Stimulated activated CD4-positive, alpha-beta T cell treated with anti-CD3 and anti-CD28 coated beads, Interleukin-15, amount 100 ng/mL, for 48 hours (primary cell): ENCODE results near the gene GRK3.

Experiments used
- DNase-seq, 2 donors: peaks; one replicate each; pipeline ENCODE4 v3.0.0-alpha.2; 2020; ENCODE audit warnings: low read depth in 2 of 2

The GRK3 gene

GRCh38 chr22:25759825-25760231 lies 195.4 kb downstream of the GRK3 start:
- no peak for DNase-seq

- no peak for DNase-seq
Measured at GRCh38 chr22:25760294-25760693, 195.8 kb downstream of the GRK3 start.

- no peak for DNase-seq
Measured at GRCh38 chr22:25760848-25761595, 196.5 kb downstream of the GRK3 start.

GRCh38 chr22:25762147-25762546 lies 197.7 kb downstream of the GRK3 start:
- no peak for DNase-seq

- DNase-seq: no peak
Measured at GRCh38 chr22:25763239-25763777, 198.8 kb downstream of the GRK3 start.

- DNase-seq: no peak
Measured at GRCh38 chr22:25764270-25765015, 200.0 kb downstream of the GRK3 start.

GRCh38 chr22:25765016-25765367 lies 200.5 kb downstream of the GRK3 start:
- DNase-seq: no peak

- DNase-seq: no peak
Measured at GRCh38 chr22:25765801-25766200, 201.3 kb downstream of the GRK3 start.

GRCh38 chr22:25766418-25766817 lies 201.9 kb downstream of the GRK3 start:
- DNase-seq: no peak

GRCh38 chr22:25770333-25770732 lies 205.9 kb downstream of the GRK3 start:
- DNase-seq: no peak

- no peak for DNase-seq
Measured at GRCh38 chr22:25772288-25772687, 207.8 kb downstream of the GRK3 start.

GRCh38 chr22:25774575-25775026 lies 210.1 kb downstream of the GRK3 start:
- no peak for DNase-seq

GRCh38 chr22:25775531-25775930 lies 211.1 kb downstream of the GRK3 start:
- no peak for DNase-seq

- no peak for DNase-seq
Measured at GRCh38 chr22:25777411-25777810, 212.9 kb downstream of the GRK3 start.

- no peak for DNase-seq
Measured at GRCh38 chr22:25777870-25778269, 213.4 kb downstream of the GRK3 start.
